NCI-H1417 (cell line): ENCODE results near the gene RPS6KA5.
"Not testable (repeated sequence)": the region's sequence is repeated elsewhere in the genome, so short reads cannot be mapped to it uniquely, and the experiment has no call there.

Experiments used
- DNase-seq, 3 experiments: peaks; one replicate each; lab custom pipeline; 2025; lab: John Stamatoyannopoulos, UW

Gene RPS6KA5

GRCh38 chr14:91065266-91065665, 4.8 kb upstream of the RPS6KA5 start:
- DNase-seq = no peak

DNA sequence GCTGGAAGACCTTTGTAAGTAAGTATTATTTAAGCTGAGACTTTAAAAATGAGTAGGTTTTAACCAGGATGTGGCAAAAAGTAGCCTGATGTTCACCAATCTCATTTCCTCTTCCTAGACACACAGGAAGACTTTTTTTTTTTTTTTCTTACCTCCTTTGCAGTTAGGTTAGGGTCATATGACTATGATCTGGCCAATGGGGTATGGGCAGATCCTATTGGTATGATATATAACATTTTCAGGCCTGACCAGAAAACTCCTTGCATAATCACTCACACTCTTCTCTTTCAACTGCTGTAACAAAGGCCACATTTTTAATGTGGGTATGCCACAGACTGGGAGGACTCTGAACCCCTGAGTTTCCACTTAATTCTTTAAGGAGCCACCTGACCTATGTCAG, 2.7 kb upstream of the RPS6KA5 start:
- DNase-seq = peak in 1 of 3 experiments; percentile 3

DNA sequence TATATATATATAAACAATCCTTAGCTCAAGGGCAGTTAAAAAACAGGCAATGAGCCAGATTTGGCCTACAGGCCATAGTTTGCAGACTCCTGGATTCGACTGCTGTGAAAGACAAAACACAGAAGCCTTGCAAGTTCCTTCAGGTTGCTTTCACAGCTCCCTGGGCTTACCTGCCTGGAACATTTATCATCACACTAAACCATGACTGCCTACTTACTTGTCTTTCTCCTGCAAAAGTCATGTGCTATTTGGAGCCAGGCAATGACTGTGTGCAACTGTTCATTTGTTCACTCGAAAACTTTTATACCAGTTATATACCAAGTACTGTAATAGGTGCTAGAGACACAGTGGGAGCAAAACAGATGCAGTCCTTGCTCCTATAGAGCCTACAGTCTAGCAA, 2.2 kb upstream of the RPS6KA5 start:
- DNase-seq = no peak

DNA sequence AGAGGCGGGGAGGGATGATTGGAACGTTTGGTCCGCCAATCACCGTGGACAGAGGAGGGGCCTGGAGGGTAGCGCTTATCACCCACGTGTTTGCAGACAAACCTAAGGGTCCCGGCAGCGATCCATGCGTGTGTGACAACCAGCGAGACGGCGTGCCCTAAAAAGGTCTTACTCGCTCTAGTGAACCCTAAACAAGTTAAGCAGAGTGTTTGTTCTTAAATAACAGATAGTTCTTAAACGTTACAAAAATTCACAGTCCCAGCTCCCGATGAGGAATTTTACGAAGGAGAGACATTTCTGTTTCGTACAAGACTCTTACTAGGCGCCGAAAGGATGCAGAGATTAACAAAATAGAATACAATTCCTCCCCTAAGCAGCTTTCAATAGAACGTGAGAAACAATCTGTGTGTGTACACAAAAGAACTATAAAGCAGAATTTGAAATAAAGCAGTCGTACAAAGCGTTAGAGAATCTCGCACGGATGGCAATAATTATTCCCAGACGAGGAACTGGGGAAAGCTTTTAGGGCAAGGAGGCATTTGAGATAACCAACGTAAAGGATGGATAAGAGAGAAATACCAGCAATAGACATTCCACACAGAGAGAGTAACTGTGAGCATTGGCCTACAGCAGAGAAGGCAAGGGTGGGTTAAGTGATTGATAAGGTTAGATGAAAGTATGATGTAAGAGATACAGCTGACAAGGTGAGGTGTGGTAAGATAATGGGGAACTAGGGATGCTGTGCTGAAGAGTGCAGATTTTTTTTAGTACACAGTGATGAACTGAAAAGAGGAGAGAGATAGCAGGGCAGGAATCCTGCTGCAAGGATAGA, 831 bp upstream of the RPS6KA5 start:
- DNase-seq = peak in 1 of 3 experiments; percentile 81

- DNase-seq = peak; percentile 77 to 87 (median 81)
Measured at GRCh38 chr14:91059576-91060350, 678 bp downstream of the RPS6KA5 start.

GRCh38 chr14:91058042-91058581, 2.3 kb downstream of the RPS6KA5 start:
- DNase-seq = no peak

- no peak for DNase-seq
Measured at GRCh38 chr14:91056361-91056760, 4.1 kb downstream of the RPS6KA5 start.

DNA sequence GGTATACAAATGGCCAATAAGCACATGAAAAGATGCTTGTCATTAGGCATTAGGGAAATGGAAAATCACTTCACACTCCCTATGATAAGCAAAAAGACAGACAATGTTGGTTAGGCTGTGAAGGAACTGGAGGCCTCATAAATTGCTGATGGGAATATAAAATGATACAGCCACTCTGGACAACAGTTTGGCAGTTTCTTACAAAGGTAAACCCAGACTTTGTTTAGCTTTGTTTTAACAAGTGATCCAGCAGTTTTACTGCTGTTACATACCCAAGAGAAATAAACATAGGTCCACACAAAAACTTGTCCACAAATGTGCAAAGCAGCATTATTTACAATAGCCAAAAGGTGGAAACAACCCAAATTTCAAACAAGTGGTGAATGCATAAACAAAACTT, 5.4 kb downstream of the RPS6KA5 start:
- DNase-seq = no peak

DNA sequence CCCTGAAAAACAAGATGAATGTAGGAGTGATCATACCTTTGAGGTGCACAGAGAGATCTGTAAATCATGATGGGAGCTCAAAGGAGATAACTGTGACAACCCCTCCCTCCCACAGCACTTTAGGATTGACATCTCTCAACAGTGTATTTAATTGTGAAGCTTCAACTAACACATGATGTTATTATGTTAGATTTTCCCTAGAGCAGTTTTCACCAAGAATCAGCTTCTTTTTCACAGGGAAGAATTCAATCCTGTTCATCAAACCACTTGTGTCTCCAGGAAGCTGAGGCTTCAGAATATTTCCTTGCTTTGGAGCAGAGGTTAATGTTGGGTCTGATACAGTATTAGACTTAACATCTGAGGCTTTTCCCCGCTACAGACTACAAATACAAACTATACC, 11.8 kb downstream of the RPS6KA5 start:
- no peak for DNase-seq

- no peak for DNase-seq
Measured at GRCh38 chr14:91048265-91048664, 12.2 kb downstream of the RPS6KA5 start.

- peak in 1 of 3 experiments; percentile 31 for DNase-seq
Measured at GRCh38 chr14:91047174-91047753, 13.2 kb downstream of the RPS6KA5 start.

DNA sequence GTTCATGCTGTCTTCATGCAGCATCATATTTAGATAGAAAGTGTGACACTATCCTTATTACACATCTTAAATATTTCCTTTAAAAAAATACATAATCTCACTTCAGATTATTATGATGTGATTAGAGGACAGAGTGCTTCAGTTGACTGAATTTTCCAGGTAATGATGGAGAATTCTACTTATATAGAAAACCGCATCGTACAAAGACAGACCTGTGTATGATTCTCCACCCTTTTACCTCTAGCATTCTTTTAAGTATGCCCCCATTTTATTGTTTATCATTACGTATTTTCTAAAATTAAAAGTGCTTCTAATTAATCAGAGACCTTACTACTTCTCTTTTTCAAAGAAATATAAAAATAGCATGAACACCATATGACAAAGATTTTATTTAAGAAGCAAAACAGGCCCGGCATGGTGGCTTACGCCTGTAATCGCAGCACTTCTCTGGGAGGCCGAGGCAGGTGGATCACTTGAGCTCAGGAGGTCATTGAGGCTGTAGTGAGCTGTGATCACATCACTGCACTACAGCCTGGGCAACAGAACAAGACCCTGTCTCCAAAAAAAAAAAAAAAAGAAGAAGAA, 13.9 kb downstream of the RPS6KA5 start:
- no peak for DNase-seq

GRCh38 chr14:91041450-91041849, 19.0 kb downstream of the RPS6KA5 start:
- DNase-seq = peak in 2 of 3 experiments; percentile 36 to 74

GRCh38 chr14:91040545-91040944, 19.9 kb downstream of the RPS6KA5 start:
- DNase-seq = no peak

DNA sequence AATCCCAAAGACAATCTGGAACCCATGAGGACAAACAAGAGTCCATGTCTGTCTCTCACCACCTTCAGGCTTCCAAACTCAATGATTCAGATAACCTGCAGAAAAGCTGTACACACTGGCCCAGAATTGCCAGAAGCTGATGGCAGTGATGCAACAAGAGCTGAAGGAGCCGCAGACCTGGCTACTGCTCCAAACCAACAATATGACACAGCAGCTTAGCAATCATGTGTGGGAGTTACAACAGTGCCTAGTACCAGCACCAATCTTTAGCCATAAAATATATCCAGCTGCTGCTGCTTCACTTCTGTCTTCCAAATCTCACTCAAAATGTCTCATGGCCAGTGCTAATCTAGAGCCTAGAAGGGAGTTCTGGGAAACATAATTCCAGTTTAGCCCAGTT, 22.0 kb downstream of the RPS6KA5 start:
- no peak for DNase-seq

DNA sequence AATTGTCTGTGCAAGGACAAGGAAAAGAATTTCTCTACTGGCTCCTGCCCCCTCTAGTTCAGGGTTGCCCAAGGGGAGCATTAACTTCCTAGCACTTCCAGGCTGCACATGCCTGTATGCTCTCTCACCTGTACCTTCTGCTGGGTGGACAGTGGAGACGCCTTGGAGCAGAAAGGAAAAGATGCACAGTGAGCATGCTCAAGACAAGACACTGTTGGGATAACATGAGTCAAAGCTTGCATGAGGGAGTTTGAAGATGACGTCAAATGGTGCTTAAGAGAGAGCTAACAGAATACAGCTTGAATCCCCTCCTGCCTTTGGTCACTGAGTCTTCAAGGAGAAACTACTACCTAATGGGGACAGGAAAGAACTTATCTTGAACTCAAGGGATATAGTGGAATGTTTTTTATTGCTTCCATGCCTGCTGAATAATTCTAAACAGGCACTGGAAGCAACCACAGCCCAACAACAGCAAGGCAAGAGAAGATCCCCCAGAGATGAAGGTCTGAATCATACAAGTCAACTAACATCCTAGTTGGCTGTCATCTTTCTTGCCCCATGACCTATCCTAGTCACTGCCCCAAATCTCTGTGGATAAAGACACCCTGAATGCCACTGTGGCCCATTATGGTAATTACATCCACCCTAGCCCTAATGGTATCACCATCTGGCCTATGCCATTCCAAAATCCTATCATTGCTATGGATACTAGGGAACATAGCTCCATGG, 23.5 kb downstream of the RPS6KA5 start:
- DNase-seq = no peak

DNA sequence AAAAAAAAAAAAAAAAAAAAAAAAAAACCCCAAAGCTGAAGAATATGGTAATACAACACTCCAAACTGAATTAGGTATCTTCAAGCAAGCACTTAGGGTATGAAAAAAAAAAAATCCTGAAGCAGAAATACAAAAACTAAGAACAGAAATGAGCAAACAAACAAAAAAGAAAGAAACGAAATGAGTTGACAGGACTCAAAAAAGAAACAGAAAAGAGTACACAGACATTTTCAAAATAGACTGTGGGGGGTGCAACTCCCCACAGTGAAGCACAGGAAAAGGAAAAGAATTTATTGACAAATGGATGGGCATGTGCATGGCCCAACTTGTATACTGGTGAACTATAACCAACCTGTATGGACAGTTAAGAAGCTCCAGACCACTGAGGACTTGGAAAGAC, 24.6 kb downstream of the RPS6KA5 start:
- no peak for DNase-seq

DNA sequence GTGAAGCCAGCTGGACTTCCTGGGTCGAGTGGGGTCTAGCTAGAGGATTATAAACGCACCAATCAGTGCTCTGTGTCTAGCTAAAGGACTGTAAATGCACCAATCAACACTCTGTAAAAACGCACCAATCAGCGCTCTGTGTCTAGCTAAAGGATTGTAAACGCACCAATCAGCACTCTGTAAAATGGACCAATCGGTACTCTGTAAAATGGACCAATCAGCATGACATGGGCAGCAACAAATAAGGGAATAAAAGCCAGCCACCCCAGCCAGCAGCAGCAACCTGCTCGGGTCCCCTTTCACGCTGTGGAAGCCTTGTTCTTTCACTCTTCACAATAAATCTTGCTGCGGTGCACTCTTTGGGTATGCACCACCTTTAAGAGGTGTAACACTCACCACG, 26.1 kb downstream of the RPS6KA5 start:
- DNase-seq = not testable (repeated sequence)

- DNase-seq = no peak
Measured at GRCh38 chr14:91032248-91032647, 28.2 kb downstream of the RPS6KA5 start.

DNA sequence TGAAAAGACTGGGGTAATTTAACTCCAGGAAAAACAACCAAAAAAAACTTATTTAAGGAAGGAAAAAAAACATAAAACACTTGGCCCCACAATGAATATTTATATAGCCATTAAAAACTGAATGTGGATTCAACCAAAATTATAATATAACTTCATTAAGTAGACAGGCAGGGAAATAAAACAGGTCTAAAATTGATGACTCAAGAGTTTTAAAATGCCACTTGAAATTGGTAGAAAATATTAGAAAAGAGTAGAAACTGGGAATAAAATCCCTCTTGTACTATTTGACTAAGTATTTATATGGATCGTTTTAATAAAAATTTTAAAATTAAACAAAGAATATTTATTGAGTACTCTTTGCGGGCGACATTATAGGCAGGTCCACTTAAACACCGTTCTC, 28.8 kb downstream of the RPS6KA5 start:
- DNase-seq = no peak

DNA sequence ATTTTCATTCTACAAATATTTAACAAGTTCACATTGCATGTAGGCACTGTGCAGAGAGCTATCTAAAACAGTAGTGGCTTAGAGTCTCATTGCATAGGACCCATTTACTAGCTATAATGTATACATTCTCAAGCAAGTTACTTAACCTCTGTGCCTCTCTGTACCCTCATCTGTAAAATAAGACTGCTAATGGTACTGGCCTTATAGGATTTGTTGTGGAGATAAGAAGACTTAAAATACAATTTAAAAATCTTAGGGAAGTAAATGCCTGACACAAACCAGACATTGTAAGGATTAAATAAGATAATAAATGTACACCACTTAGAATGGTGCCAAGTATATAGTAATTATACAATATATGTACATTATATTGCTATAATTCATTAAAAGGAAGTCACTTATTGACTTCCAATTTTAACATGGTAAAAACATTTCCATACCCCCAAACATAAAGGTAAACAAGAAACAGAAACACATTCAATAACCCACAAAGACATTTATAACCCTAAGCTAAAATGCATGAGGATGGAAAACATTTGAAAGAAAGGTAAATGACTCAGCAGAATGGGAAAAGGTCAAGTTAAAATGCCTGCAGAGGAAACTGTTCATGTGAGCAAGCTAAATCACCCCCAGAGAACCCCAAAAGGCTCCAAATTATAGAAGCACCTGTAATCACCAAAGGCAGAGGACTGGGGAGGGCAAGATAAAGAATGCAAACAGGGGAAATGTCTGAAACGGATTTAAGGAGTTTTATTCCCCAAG, 30.8 kb downstream of the RPS6KA5 start:
- DNase-seq = no peak
